ENCODE results near the gene TAF11L6.
"Not testable (repeated sequence)": the region's sequence is repeated elsewhere in the genome, so short reads cannot be mapped to it uniquely, and the experiment has no call there.

- not testable (repeated sequence) for TF ChIP-seq TARDBP (IDR thresholded peaks at IDR 0.05); SUZ12 (IDR thresholded peaks at IDR 0.05); FOXK2 (IDR thresholded peaks at IDR 0.05); ELF4 (IDR thresholded peaks at IDR 0.05); ZNF384 (IDR thresholded peaks at IDR 0.05); BHLHE40 (IDR thresholded peaks at IDR 0.05; ENCODE audit: borderline replicate concordance)
- TF ChIP-seq, protein P1, sequence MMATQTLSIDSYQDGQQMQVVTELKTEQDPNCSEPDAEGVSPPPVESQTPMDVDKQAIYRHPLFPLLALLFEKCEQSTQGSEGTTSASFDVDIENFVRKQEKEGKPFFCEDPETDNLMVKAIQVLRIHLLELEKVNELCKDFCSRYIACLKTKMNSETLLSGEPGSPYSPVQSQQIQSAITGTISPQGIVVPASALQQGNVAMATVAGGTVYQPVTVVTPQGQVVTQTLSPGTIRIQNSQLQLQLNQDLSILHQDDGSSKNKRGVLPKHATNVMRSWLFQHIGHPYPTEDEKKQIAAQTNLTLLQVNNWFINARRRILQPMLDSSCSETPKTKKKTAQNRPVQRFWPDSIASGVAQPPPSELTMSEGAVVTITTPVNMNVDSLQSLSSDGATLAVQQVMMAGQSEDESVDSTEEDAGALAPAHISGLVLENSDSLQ (IDR thresholded peaks at IDR 0.05), result not testable (repeated sequence)
Measured at GRCh38 chr5:17526504-17526903, 2.0 kb upstream of the TAF11L6 start.

Measured in HEK293T (cell line).